ENCODE results near the gene SPDEF. TPM values are rescaled to one million over a fixed set of nuclear protein-coding genes. Genes with fewer than 3 reads are reported as not detected.

SPDEF gene
- not detected for polyA plus RNA-seq (ENCODE audit: insufficient read length)

DNA sequence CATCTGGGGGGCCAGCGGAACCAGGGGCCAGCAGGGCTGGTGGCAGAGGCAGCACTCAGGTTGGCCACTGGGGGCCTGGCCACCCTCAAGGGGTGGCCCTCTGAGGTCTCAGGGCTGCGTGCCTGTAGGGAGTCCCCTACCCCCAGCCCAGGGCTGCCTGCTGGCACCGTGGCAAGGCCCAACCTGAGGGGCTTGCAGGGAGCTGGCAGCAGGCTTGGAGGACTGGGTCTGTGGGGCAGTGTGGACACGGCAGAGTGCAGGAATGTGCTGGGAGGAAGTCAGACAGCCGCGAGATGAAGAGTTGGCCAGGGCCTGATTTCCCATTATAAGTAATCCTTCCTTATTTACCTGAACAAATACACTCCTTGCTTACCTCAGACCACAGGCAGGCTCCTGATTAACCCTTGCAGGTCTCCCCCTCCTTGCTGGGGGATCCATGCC, at the start of gene SPDEF:
Gene SPDEF (minus strand): TSS at position 299 of the 441 bp plus-strand sequence. CDS start 11,874 bp downstream, outside the sequence.
- DNase-seq, result no peak

DNA sequence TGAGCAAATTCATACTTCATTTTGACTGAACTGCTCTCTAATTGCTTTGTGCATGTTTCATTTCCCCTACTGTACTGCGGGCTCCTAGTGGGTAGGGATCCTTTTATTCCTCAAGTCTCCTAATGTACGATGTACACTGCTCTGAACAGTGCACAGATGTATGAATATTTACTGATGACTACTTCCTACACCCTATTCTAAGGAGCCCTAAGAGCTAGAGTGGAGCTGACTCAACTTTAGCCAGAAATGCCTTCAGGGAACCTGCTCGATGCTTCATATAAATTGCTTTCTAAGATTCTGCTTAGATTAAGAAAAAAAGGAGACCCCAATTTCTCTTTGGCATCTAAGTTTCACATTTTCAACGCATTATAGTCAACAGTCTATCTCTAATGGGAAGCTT, 47.6 kb upstream of the SPDEF start:
- no peak for DNase-seq

DNA sequence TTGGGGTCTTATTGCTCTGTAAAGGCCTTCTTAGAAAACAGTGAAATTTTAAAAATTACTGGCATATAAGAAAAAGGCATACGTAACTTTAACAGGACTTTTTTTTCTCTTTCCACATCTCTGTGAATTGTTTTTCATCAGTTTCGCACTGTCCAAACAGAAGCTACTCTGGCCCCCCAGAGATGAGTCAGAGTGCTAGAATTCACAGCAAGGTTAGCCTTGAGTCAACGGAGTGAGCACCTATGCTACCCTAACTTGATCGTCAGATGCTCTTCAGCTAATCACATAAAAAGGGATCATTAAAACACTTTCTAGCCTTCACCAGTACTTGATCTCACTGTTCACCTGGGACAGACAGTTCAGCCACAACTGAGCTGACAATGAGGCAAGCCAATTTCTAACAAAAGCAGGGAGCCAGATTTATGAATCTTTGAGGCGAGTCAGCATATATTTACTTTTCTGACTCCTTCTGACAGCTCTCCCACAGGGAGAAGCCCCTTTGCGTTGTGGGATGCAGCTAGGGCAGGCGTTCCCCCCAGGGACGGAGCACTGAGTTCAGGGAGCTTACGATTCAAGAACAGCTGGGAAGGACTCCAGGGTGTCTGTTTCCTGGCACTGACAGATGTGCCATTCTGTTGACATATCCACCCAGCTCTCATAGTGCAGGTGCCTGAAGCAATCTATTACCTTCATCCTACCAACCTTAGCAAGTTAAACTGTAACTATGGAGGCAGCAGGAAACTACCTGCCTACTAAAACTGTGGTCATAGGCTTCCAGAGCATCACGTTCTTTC, 46.4 kb upstream of the SPDEF start:
- no peak for DNase-seq

DNA sequence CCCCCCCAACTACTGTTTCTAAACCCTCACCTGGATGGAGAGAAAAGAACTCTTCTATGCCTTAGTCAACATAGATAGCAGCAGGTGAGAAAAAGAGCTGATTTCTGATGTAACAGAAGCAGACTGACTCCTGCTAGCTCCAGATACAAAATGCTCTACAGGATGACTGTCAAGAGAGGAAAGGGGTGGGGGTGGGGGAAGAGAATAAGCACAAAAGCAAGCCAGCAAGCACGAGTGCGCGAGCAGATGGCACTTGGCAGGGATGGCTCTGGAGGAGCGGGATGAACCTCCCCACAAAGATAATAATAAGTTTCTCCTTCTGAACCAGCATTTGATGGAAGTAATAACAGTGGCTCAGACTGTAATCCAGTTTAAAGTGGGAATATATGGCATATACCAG, 45.6 kb upstream of the SPDEF start:
- DNase-seq, result no peak

DNA sequence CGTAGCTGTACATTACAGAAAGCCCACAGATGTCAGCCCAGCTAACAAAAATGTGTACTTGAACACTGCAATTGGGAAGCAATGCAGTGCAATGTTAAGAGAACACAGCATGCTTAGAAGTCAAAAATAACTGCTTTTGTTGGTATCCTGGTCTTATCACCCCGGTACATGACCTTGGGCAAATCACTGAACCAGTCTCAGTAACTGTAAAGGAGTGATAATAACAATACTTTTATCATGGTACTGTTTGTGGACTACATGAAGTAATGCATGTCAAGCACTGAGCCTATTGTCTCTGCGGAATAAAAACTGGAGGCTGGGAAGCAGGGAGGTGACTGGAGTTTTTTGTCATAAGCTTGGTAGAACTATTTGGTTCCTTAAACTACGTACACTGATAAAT, 44.7 kb upstream of the SPDEF start:
- DNase-seq, result no peak

DNA sequence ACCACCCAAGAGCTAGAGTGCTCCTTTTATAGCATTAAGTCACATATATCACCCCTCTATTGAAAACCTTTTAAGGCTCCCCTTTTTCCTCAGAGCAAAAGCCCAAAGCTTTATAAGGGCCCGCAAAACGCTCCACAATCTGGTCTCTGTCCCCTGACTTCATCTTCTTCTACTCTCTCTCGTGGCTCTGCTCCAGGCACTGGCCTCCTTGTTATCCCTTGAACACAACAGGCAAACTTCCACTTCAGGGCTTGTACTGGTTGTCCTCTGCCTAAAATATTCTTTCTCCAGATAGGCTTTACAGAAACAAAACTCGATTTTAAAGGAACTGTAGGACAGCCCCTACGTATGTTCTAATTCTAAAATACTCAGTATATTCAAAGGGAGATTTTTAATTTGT, 44.0 kb upstream of the SPDEF start:
- DNase-seq, result no peak

DNA sequence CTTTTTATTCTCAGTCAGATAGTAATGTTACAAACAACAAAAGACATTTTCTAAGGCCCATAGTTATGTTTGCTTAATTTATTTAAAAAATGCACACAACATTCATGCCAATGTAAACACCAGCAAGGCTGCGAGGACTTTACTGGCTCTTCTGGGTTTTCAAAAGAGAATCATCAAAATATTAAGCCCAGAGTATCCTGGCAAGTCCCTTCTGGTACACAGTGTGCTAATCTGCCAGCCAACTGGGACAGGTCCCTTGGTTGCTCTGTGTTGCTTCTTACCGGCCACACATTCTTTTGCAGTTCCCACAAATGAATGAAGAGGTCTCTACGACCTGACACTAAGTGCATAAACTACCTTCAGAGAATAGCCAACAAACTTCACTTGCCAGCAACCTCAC, 42.6 kb upstream of the SPDEF start:
- DNase-seq, result no peak

DNA sequence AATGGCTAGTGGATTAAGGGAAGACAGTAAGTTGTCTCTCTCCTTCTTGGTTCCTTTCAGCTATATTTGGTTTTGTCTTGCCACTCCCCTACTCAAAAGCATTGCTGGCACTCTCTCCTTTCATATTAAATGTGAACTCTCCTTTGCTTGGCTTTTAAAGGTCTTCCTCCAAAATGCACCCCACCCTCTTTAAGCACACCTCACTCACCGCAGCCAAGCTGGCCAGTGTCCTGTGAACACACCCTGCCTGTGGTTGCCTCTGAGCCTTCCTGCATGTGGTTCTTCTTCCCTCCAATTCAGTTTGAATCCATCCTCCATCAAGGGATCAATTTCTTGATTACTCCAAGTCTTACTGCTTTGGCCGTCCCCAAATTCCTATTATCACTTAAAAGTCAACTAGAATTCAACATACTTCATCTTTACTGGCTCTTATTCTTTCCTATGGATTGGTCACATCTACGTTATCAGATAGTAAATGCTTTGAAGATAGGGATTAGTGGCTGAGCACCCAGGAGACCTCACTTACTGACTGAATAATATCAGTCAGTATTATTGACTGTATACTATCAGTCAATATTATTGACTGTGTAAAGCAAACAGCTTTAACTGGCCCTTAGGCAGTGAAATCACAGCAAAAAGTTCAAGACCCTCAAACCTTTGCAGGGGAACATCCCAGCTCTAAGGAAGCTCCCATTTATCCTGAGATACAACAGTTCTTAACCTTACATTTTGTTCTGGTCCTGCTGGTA, 41.6 kb upstream of the SPDEF start:
- no peak for DNase-seq

DNA sequence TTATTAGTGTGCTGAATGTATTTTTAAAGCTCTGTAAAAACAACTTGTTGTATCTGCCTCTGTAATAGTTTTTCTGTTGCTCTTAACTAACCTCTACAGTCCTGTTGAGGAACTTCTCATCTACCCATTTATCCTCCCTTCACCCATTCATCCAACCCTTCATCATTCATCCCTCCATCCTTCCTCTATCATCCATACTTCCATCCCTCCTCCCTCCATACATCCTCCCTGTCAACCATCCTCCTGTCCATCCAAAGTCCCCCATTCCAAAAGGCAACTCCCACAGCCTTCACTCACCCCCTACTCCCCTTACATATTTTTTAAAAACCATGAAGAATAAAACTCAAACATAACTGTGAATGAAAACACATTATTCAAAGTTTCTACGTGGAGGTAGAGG, 40.7 kb upstream of the SPDEF start:
- no peak for DNase-seq

DNA sequence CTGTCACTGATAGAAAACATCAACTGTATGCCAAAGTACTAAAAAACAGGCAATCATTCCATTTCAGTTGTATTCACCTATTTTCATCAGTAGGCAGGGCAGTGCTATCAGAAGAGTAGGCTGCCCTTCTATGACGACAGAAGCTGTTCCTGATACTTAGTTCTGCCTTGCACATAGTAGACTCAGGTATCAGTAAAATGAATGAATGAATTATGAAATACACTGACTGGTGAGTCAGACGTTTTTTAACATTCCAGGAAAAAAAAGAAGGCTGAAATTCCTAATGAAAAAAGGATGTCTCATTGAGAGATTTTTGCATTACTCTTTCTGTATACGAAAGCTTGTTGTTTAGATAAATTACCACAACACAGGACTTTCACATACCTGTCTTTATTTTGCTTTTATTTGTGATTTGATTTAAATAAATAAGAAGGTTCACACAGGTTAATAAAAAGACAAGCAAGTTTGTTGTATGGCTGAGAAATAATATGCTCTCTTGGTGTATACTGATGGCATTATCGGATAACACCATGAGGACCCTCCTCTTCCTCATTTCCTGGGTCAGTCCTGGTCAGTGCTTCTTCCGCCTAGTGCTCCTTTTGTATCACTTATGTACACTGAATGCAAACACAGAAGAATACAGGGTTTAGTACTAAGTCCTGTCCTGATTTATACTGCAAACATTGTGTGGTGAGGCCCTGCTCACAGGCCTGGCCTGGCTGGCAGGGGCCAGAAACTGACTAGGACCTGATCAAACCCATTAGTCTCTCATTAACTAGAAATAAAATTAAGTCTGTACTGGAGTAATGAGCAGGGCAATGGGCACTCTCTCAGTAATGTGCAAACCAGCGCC, 39.4 kb upstream of the SPDEF start:
- no peak for DNase-seq

DNA sequence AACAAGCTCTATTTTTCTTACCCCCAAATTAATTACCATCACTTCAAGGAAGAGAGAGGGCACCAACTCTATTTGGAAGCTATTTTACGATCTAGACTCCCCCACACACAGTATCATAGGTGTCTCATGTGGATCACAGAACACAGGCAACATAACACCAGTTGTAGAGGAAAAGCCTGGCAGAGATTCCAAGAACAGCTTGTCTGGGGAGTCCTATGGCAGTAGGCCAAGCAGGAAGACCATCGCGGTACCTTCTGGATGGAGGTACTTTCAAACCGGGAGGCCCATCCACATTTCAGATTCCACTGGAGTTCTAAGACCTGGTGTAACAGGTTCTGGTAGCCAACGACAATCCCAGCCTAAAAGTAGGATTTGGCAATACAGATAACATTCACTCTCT, 37.6 kb upstream of the SPDEF start:
- DNase-seq, result no peak

DNA sequence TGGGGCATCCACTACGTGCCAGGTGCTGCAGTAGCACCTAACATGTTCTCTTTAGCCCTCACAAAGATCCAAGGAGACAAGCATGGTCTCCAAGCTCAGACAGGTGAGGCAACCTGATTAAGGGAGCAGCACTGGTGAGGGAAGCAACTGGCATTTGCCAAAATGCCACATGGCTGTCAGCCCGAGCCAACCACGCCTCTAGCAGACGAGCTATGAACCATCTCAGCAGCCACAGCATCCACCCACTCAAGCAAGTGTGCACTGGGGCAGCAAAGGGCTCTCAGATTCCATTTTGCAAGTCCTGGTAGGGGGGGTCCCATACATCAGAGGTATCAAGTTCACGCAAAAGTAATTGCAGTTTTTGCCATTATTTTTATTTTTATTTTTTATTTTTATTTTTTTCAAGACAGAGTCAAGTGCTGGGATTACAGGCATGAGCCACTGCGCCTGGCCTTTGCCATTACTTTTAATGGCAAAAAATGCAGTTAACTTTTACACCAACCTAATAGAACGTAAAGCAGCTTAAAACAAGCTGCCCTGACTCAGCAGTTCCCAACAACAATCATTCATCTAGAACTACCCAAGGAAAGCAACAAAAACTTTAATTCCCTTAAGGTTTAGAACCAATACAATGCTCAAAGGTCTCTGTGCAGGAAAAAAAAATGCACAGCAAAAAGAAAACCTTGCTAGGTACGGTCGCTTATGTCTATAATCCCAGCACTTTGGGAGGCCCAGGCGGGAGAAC, 36.3 kb upstream of the SPDEF start:
- DNase-seq, result no peak

DNA sequence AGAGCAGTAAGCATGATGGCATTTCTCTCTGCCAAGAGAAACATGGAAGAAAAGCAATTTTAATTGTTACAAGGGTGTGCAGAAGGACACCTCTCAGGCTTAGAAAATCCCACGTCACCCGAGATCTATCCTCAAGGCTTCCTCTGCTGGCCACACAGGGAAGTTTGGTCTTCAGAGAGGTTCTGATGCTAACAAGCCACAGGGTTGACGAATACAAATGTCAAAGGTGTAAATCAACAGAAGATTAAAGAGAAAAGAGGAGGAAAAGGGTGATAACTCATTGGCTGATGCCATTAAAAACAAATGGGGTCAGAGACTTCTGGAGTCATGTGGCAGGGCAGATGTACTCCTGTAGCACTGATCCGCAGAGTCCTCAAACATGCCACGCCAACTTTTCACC, 33.6 kb upstream of the SPDEF start:
- no peak for DNase-seq

DNA sequence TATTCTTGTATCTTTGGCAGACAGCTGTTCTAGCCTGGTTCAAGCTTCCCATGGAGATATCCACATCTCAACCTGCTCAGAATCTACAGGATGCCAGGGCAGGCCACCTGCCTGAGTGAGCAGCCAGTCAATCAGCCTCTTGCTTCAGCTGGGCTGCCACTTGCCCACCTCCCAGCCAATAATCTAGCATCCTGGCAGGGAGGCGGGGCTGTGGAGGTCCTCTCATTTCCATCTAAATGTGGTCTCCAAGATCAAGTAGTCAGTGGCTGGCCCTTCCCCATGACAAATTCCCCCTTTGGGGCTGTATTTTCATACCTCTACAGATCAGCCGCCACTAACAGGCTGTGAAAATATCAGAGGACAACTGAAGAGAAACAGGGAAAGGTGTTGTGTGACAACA, 33.0 kb upstream of the SPDEF start:
- no peak for DNase-seq

DNA sequence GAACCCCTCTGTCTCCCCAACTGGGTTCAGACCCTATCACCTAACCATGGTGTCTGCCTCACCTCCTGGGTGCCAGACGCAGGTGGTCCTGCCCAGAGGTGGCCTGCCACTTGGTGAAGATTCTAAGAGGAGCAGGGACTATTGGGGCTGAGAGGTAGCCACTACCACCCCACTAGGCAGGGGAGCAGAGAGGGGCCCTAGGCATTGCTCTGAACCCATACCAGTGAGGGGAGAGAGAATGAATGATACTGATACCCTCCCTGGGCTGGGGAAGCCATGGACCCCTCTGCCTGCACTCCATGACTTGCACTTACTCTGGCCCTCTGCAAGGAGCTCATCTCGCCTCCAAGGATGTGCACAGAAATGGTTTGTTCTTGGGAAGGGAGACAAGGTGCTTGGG, 31.7 kb upstream of the SPDEF start:
- DNase-seq, result no peak

DNA sequence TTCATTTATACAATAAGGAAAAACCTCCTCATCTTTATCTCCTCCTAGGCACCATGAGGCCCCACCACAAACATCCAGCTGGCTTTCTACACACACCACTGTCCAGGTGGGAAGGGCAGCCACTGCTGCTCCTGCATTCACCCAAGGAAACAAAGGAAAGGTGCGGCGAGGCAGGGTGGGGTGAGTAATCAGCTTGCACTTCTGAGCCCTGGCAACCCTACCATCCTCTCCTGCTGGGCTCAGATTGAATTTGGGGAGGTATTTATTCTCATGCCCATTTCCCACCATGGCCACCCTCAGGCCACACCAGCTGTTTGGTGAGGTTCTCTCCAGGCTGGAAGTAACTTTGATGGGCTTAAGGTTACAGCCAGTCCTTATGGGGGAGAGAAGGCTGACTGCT, 31.2 kb upstream of the SPDEF start:
- DNase-seq, result no peak

DNA sequence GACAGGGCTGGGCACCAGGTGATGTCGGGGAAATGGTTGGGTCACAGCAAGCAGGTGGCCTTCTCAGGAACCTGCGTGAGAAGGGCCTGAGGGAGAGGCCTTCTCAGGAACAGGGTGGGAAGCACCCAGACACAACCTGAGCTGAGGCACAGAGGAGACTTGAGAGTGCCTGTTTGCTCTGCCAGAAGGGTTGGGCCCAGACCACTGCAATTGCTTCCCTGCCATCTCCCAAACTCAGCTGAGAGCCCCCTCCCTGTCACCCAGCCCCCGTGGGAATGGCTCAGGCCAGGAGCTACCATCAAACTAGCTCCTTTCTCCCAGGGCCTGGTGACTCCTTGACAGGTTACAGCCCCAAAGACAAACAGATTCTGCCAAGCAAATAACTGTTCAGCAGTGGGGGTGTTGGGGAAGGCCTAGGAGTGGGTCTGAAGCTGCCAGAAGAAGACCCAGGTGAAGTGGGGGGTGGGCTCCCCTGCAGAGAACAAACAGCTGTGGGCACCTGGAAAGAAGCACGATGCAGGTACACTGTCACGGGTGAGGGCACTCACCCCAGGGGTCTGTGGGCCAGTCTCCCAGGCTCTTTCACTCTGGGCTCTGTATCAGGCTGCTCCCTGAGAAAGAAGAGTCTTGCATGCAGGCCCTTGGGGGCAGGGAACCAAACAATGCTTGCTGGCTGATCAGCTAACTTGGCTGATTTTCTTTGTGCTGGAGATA, 30.4 kb upstream of the SPDEF start:
- DNase-seq, result no peak

DNA sequence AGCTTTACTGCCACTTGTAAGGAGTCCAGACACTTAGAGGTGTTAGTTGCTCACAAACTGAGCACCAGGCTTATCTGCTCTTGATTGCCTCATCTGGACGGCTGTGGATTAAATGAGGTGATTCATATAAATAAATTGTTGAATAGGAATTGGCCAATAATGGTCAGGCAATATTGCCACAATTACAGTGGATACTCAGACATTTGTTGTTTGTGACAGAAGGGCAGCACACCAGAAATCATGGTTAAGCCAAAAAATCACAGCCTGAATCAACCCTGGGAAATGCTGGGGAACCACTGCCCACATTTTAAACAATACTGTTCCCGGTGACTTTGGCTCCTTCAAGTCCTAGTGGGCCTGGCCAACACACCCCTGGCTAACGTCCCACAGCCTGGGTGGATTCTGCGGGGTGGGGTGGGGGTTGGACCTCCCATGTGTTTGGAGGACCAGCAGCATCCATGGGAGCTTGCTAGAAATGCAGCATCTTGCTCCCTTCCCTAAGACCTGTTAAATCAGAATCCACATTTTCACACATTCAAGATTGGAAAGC, 29.5 kb upstream of the SPDEF start:
- no peak for DNase-seq

DNA sequence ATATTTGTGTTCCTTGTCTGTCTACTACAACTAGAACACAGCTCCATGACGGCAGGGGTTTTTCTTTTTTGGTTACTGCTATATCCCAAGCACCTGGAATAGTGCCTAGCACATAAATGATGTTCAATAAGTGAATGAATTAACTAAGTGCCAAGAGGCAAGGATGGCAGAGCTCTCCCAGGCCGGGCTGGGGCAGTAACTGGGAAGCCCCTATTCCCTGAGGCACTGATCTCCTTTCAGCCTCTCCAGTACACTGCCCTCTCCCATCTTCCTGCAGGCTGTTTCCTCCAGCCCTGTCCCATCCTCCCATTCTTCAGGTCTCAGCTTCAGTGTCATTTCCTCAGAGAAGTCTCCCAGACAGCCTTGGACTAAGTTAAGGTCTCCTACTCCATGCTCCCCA, 29.0 kb upstream of the SPDEF start:
- DNase-seq, result no peak

DNA sequence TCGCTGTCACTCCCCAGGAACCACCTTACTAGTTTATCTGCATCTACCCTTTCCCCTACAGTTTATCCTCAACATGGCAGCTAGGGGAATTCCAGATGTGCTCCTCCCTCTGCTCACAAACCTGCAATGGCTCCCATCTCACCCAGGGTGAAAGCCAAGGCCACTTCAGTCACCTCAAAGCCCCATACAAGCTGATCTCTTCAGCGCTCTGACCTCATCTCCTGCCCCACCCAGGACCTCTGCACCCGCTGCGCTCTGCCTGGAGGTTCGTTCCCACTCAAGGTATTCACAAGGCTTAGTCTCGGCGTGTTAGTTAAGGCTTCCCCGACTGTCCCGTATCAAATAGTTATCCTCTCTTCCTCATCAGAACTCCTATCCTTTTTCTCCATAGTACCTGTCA, 28.6 kb upstream of the SPDEF start:
- DNase-seq, result no peak

DNA sequence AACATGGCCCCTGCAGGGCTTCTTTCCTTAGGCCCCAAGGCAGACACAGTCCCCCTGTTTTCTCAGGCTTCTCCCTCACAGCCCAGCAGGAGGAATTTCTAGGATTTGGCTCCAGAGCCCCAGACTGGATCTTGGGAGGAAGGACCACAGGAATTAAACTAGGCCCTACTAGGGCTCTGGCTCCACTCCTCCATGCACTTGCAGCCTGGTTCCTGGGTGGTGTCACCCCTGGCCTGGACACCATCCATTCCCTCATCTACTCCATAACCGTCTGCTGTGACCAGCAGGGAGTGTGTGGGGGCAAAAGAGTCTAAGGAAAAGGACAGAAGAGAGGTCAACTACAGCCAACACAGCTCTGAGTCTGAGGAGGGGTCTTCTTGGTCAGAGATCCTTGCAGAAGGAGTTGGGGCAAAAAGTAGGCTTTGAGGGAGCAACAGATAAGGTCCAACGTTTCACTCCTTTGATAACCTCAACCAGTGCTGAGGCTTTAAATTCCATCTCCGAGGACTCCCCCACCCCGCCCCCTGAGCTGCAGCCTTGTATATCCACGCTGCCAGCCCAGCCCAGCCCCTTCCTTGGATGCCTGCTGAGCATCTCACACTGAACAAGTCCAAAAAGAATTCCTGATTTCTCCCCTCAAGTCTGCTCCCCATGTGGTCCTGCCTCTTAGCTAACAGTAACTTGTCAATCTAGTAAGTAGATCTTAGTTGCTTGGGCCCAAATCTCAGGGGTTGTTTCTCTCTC, 27.9 kb upstream of the SPDEF start:
- no peak for DNase-seq

Measured in hindlimb muscle (tissue), 1 donor.